GM23338 (cell line): Measurements from ENCODE around the gene RPH3AL. TPM values are rescaled to one million over a fixed set of nuclear protein-coding genes. Genes with fewer than 3 reads are reported as not detected.

Experiments used
- ATAC-seq: fragments of 200-7000 bp; cut with Tn5 transposase; 3 replicates; pipeline ENCODE4 v1.9.1; 2020
- DNase-seq: peaks from one replicate; pipeline ENCODE4 v3.0.0-alpha.2; 2015; ENCODE audit warnings: low spot score
- H2AFZ ChIP-seq: fragments of 200-600 bp; sonication (generic); 2 replicates; pipeline ENCODE4 v1.8.0; 2016; ENCODE audit warnings: antibody characterized with exemption, mild to moderate bottlenecking, moderate library complexity
- H3F3A ChIP-seq: fragments of 200-600 bp; sonication (generic); replicated peaks from 2 replicates; pipeline ENCODE4 v1.8.0; 2017; ENCODE audit warnings: antibody characterized with exemption, mixed run types, low read depth
- H3K27ac ChIP-seq: fragments of 200-600 bp; sonication (generic); 2 replicates; pipeline ENCODE4 v1.6.1; 2016; ENCODE audit warnings: low read depth
- H3K27me3 ChIP-seq: fragments of 200-600 bp; sonication (generic); 2 replicates; pipeline ENCODE4 v1.8.0; 2016; ENCODE audit warnings: mild to moderate bottlenecking, mixed run types, moderate library complexity; ENCODE audit not compliant: insufficient read depth
- H3K36me3 ChIP-seq: fragments of 200-600 bp; sonication (generic); 2 replicates; pipeline ENCODE4 v1.8.0; 2016; ENCODE audit warnings: mild to moderate bottlenecking; ENCODE audit not compliant: insufficient read depth
- H3K4me1 ChIP-seq: fragments of 200-600 bp; sonication (generic); 2 replicates; pipeline ENCODE4 v1.8.0; 2016; ENCODE audit warnings: mild to moderate bottlenecking, moderate library complexity; ENCODE audit not compliant: insufficient read depth
- H3K4me2 ChIP-seq: fragments of 200-600 bp; sonication (generic); 2 replicates; pipeline ENCODE4 v1.7.1; 2017; ENCODE audit warnings: mixed run types
- H3K4me3 ChIP-seq: fragments of 200-600 bp; sonication (generic); 2 replicates; pipeline ENCODE4 v1.6.1; 2016; ENCODE audit warnings: mixed run types
- H3K79me2 ChIP-seq: fragments of 200-600 bp; sonication (generic); replicated peaks from 2 replicates; pipeline ENCODE4 v1.8.0; 2017; ENCODE audit warnings: mild to moderate bottlenecking; ENCODE audit not compliant: insufficient read depth
- H3K9me2 ChIP-seq: fragments of 200-600 bp; sonication (generic); 2 replicates; pipeline ENCODE4 v1.8.0; 2017; ENCODE audit not compliant: insufficient read depth
- H4K20me1 ChIP-seq: fragments of 200-600 bp; sonication (generic); replicated peaks from 2 replicates; pipeline ENCODE4 v1.8.0; 2017; ENCODE audit warnings: mild to moderate bottlenecking; ENCODE audit not compliant: insufficient read depth
- H3K27ac Mint-ChIP-seq: 2 replicates; pipeline ENCODE4 v1.8.0; 2020; ENCODE audit warnings: inconsistent platforms, mild to moderate bottlenecking, moderate library complexity, mixed read lengths
- H3K27me3 Mint-ChIP-seq: 3 replicates; pipeline ENCODE4 v1.8.0; 2022; ENCODE audit warnings: low read depth, mild to moderate bottlenecking, moderate library complexity, mixed read lengths, inconsistent platforms; ENCODE audit not compliant: insufficient read depth, poor library complexity
- H3K36me3 Mint-ChIP-seq: 3 replicates; pipeline ENCODE4 v1.8.0; 2021; ENCODE audit warnings: low read depth, mild to moderate bottlenecking, inconsistent platforms, moderate library complexity, mixed read lengths
- H3K4me1 Mint-ChIP-seq: 3 replicates; pipeline ENCODE4 v1.8.0; 2020; ENCODE audit warnings: mild to moderate bottlenecking, inconsistent platforms, mixed read lengths
- H3K4me3 Mint-ChIP-seq: 3 replicates; pipeline ENCODE4 v1.8.0; 2021; ENCODE audit warnings: moderate library complexity, mild to moderate bottlenecking, inconsistent platforms, mixed read lengths
- H3K9me3 Mint-ChIP-seq: 3 replicates; pipeline ENCODE4 v1.8.0; 2020; ENCODE audit warnings: moderate library complexity, mild to moderate bottlenecking, inconsistent platforms, mixed read lengths
- CTCF ChIP-seq, 2 experiments: fragments of 200-600 bp in 1 of 2; sonication (generic) in 1 of 2; conservative IDR thresholded peaks; 2 replicates each; pipeline versions ENCODE4 v1.5.1 to v1.6.1; 2016 to 2017; ENCODE audit warnings: antibody characterized with exemption in 2 of 2, low read depth in 2 of 2, mild to moderate bottlenecking in 2 of 2, moderate library complexity in 1 of 2
- NANOG ChIP-seq: IDR thresholded peaks from 2 replicates; pipeline ENCODE4 v1.6.1; 2016; ENCODE audit warnings: antibody characterized with exemption, borderline replicate concordance
- POLR2AphosphoS5 ChIP-seq: IDR thresholded peaks from 2 replicates; pipeline ENCODE4 v1.6.1; 2016; ENCODE audit warnings: antibody characterized with exemption, low read depth
- REST ChIP-seq: IDR thresholded peaks from one replicate; pipeline ENCODE4 v1.6.1; 2018; ENCODE audit warnings: antibody characterized with exemption; ENCODE audit not compliant: unreplicated experiment
- polyA plus RNA-seq: library from polyadenylated mRNA; unstranded; fragments of >200 nt; fragmentation: Nextera tagmentation; extraction: Ambion mirVana; gene quantifications from 2 replicates; pipeline ENCODE4 v1.2.1, GENCODE V29; 2016
- total RNA-seq: library from RNA; depleted of rRNA; stranded (reverse); fragments of >200 nt; shearing (Covaris generic); gene quantifications from 2 replicates; pipeline ENCODE4 v1.2.3, GENCODE V29; 2014
- TF ChIP-seq, protein P1 (sequence below): IDR thresholded peaks from 2 replicates; pipeline ENCODE4 v1.6.1; 2016; ENCODE audit warnings: antibody characterized with exemption

The RPH3AL gene
- total and polyA plus RNA-seq, 2 experiments from 2014 or later = 2.7 to 6.3 TPM

DNA sequence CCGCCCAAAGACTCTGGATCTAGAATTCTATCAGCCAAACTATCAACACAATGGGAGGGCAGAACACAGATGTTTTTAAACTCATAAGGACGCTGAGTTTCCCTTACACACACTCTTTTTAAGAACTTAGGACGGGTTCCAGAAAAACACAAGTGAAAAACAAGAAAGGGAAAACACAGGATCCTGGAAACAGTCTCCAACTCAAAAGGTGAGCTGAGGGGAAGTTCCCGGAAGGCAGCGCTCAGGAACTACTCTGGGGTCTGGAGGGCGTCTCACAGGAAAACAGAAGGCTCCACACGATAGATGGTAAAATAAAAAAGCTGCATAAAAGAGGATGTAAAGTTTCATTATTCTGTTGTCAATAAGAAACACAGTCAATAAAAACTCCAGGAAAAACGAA, 91.0 kb downstream of the RPH3AL start:
- peak overlapping the region; percentile 7; the same call in 1 of the 3 replicates for H3K4me3 Mint-ChIP-seq
- peaks cover 43% of the 10 kb centered on the region for H3K36me3 Mint-ChIP-seq
- Histone ChIP-seq H4K20me1 (no peaks in the 10 kb centered on the region), H3K4me3 (no peak overlapping the region), H2AFZ (no peak overlapping the region), H3K4me1 (peaks cover 24% of the 10 kb centered on the region), H3K9me2 (no peaks in the 10 kb centered on the region), H3K27ac (no peak overlapping the region), H3K4me2 (no peak overlapping the region), H3F3A (peaks cover 11% of the 10 kb centered on the region; the same call in 1 of the 2 replicates), H3K27me3 (peaks cover 5% of the 10 kb centered on the region; the same call in 1 of the 2 replicates), H3K36me3 (no peaks in the 10 kb centered on the region), H3K79me2 (no peaks in the 10 kb centered on the region)
- no peak overlapping the region for H3K27ac Mint-ChIP-seq
- peaks cover 13% of the 10 kb centered on the region for H3K27me3 Mint-ChIP-seq
- ATAC-seq (no peak), DNase-seq (no peak)
- TF ChIP-seq NANOG (no peak), POLR2AphosphoS5 (no peak), REST (no peak)
- peaks cover 42% of the 10 kb centered on the region for H3K4me1 Mint-ChIP-seq
- H3K9me3 Mint-ChIP-seq = peaks cover 49% of the 10 kb centered on the region

- H2AFZ ChIP-seq = no peak overlapping the region
- no peak overlapping the region for H3K27ac ChIP-seq
- peaks cover 43% of the 10 kb centered on the region for H3K36me3 Mint-ChIP-seq
- H3K27me3 Mint-ChIP-seq = peaks cover 13% of the 10 kb centered on the region
- TF ChIP-seq CTCF (conservative IDR thresholded peaks at IDR 0.05; ENCODE audit: low read depth in 2 of 2) (no peak), REST (no peak)
- TF ChIP-seq, protein P1, sequence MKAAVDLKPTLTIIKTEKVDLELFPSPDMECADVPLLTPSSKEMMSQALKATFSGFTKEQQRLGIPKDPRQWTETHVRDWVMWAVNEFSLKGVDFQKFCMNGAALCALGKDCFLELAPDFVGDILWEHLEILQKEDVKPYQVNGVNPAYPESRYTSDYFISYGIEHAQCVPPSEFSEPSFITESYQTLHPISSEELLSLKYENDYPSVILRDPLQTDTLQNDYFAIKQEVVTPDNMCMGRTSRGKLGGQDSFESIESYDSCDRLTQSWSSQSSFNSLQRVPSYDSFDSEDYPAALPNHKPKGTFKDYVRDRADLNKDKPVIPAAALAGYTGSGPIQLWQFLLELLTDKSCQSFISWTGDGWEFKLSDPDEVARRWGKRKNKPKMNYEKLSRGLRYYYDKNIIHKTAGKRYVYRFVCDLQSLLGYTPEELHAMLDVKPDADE = no peak
- H3K9me2 ChIP-seq = no peaks in the 10 kb centered on the region
- peaks cover 24% of the 10 kb centered on the region for H3K4me1 ChIP-seq
- no peaks in the 10 kb centered on the region for H3K79me2 ChIP-seq
- peak overlapping the region; percentile 61 for H3K4me2 ChIP-seq
- no peaks in the 10 kb centered on the region for H4K20me1 ChIP-seq
- peaks cover 36% of the 10 kb centered on the region for H3K4me1 Mint-ChIP-seq
- no peaks in the 10 kb centered on the region for H3K36me3 ChIP-seq
- H3K27me3 ChIP-seq = peaks cover 5% of the 10 kb centered on the region; the same call in 1 of the 2 replicates
- no peak for ATAC-seq
- no peak overlapping the region for H3K27ac Mint-ChIP-seq
- H3K9me3 Mint-ChIP-seq = peaks cover 49% of the 10 kb centered on the region
- DNase-seq = no peak
- H3K4me3 Mint-ChIP-seq = no peak overlapping the region; the same call in 2 of the 3 replicates
- no peak overlapping the region for H3K4me3 ChIP-seq
- peaks cover 11% of the 10 kb centered on the region; the same call in 1 of the 2 replicates for H3F3A ChIP-seq
Measured at GRCh38 chr17:260944-261343, 91.7 kb downstream of the RPH3AL start.
